K562 (cell line): ENCODE data around the gene PTPN12. TPM values are rescaled to one million over a fixed set of nuclear protein-coding genes. Genes with fewer than 3 reads are reported as not detected.

Experiments used
- ATAC-seq: fragments of 200-7000 bp; cut with Tn5 transposase; 3 replicates; pipeline ENCODE4 v1.9.1; 2020; ENCODE audit warnings: moderate library complexity
- BruUV-seq: library from RNA; stranded (reverse); fragments of 400-500 nt; replicated peaks from 2 replicates; lab custom pipeline; 2021; lab: Mats Ljungman, UMichigan
- CTCF ChIA-PET: fragments of 300-600 bp; formaldehyde crosslinking; extraction: SDS; loops from one replicate; lab custom pipeline; 2021; ENCODE audit warnings: low intra/inter-chr PET ratio; lab: Yijun Ruan, JAX
- POLR2A ChIA-PET: fragments of 300-600, 350-650 bp; sonication (Branson Sonifier 250); formaldehyde crosslinking; extraction: SDS; loops from one replicate; lab custom pipeline; 2021; ENCODE audit warnings: antibody characterized with exemption, inconsistent platforms; lab: Yijun Ruan, JAX
- DNase-seq, 4 experiments: peaks; one replicate each; pipeline versions ENCODE4 v3.0.0 to v3.0.0-alpha.2; 2011 to 2018; ENCODE audit warnings: low spot score in 3 of 4, mixed read lengths in 3 of 4; ENCODE audit errors: extremely low read depth in 1 of 4
- FAIRE-seq: peaks from 2 replicates; lab custom pipeline; 2011; peaks lifted over from hg19 to GRCh38; lab: Jason Lieb, UNC
- H2AFZ ChIP-seq: 2 replicates; pipeline ENCODE4 v1.6.0; 2011; ENCODE audit warnings: low read depth, low read length, control low read depth, inconsistent platforms
- H3K27ac ChIP-seq: fragments of 200-600 bp; 3 replicates; pipeline ENCODE4 v1.8.0; 2011; ENCODE audit warnings: low read depth, mild to moderate bottlenecking, control low read depth, inconsistent platforms, low read length, moderate library complexity, mixed read lengths; ENCODE audit errors: extremely low read depth
- H3K27me3 ChIP-seq, 2 experiments: fragments of 300-600 bp in 1 of 2; 2 replicates in 1 of 2; 3 replicates in 1 of 2; pipeline versions ENCODE4 v1.6.0 to v1.8.0; 2011; ENCODE audit warnings: inconsistent platforms in 2 of 2, low read length in 2 of 2, mild to moderate bottlenecking in 1 of 2, mixed read lengths in 1 of 2, moderate library complexity in 1 of 2; ENCODE audit not compliant: control insufficient read depth in 2 of 2, insufficient read depth in 2 of 2
- H3K36me3 ChIP-seq: fragments of 300-600 bp; 3 replicates; pipeline ENCODE4 v1.8.0; 2011; ENCODE audit warnings: mild to moderate bottlenecking, low read length, inconsistent platforms; ENCODE audit not compliant: control insufficient read depth, insufficient read depth
- H3K4me1 ChIP-seq, 2 experiments: fragments of 200-600 bp in 1 of 2; replicated peaks in 1 of 2; 2 replicates in 1 of 2; 3 replicates in 1 of 2; pipeline versions ENCODE4 v1.5.1 to v1.8.0; 2011; ENCODE audit warnings: inconsistent platforms in 2 of 2, low read length in 2 of 2, mild to moderate bottlenecking in 1 of 2, mixed read lengths in 1 of 2, moderate library complexity in 1 of 2; ENCODE audit not compliant: control insufficient read depth in 2 of 2, insufficient read depth in 2 of 2
- H3K4me2 ChIP-seq: 2 replicates; pipeline ENCODE4 v1.6.1; 2011; ENCODE audit warnings: low read length, control low read depth, inconsistent platforms, mixed read lengths; ENCODE audit not compliant: insufficient read depth
- H3K4me3 ChIP-seq: fragments of 200-600 bp; sonication (generic), shearing (Covaris generic); 2 replicates; pipeline ENCODE4 v1.5.1; 2016; ENCODE audit warnings: control low read depth, inconsistent platforms
- H3K79me2 ChIP-seq: fragments of 200-600 bp; 3 replicates; pipeline ENCODE4 v1.8.0; 2011; ENCODE audit warnings: low read length, inconsistent platforms; ENCODE audit not compliant: control insufficient read depth, insufficient read depth
- H3K9ac ChIP-seq, 2 experiments: 2 replicates each; pipeline versions ENCODE4 v1.6.0 to v1.6.1; 2011; ENCODE audit warnings: low read depth in 2 of 2, low read length in 2 of 2, control low read depth in 1 of 2, inconsistent platforms in 1 of 2, mild to moderate bottlenecking in 1 of 2, mixed read lengths in 1 of 2; ENCODE audit not compliant: insufficient read depth in 1 of 2
- H3K9me1 ChIP-seq: one replicate; pipeline ENCODE4 v1.6.0; 2011; ENCODE audit warnings: inconsistent platforms, mild to moderate bottlenecking, low read length, moderate library complexity; ENCODE audit not compliant: control insufficient read depth, insufficient read depth
- H3K9me3 ChIP-seq: replicated peaks from 2 replicates; pipeline ENCODE4 v1.5.1; 2011; ENCODE audit warnings: low read depth, low read length, inconsistent platforms; ENCODE audit not compliant: control insufficient read depth, insufficient read depth
- H4K20me1 ChIP-seq: replicated peaks from 2 replicates; pipeline ENCODE4 v1.6.1; 2011; ENCODE audit warnings: low read length, inconsistent platforms, mixed read lengths; ENCODE audit not compliant: control insufficient read depth, insufficient read depth
- ATF1 ChIP-seq, 2 experiments: fragments of 450-650 bp in 1 of 2; IDR thresholded peaks; 2 replicates each; pipeline ENCODE4 v1.6.1; 2016; ENCODE audit warnings: missing compliant biosample characterization in 1 of 2, missing genetic modification characterization in 1 of 2
- BCL6 ChIP-seq: fragments of 250-450 bp; sonication (Bioruptor Pico); IDR thresholded peaks from 2 replicates; pipeline ENCODE4 v1.4.0; 2020
- DIDO1 ChIP-seq: fragments of 450-650 bp; IDR thresholded peaks from 2 replicates; pipeline ENCODE4 v1.6.1; 2016; ENCODE audit warnings: low read depth, missing biosample characterization, missing genetic modification characterization
- ETV1 ChIP-seq: fragments of 450-650 bp; conservative IDR thresholded peaks from 2 replicates; pipeline ENCODE4 v1.6.1; 2016; ENCODE audit warnings: missing genetic modification characterization, control low read depth, low read depth, missing compliant biosample characterization
- FOS ChIP-seq: IDR thresholded peaks from 3 replicates; pipeline ENCODE4 v1.6.1; 2011; ENCODE audit not compliant: insufficient read length; ENCODE audit errors: extremely low read depth
- RBM15 ChIP-seq: fragments of 200-400 bp; formaldehyde crosslinking; IDR thresholded peaks from 2 replicates; pipeline ENCODE4 v1.6.1; 2018; ENCODE audit warnings: mild to moderate bottlenecking, low read length, moderate library complexity; ENCODE audit not compliant: insufficient read depth
- SIX5 ChIP-seq, 2 experiments: IDR thresholded peaks; 2 replicates each; pipeline ENCODE4 v1.6.1; 2011; ENCODE audit warnings: low read length in 2 of 2, borderline replicate concordance in 1 of 2, low read depth in 1 of 2, mild to moderate bottlenecking in 1 of 2, moderate library complexity in 1 of 2; ENCODE audit not compliant: insufficient read depth in 1 of 2
- SRSF7 ChIP-seq: fragments of 200-400 bp; formaldehyde crosslinking; optimal IDR thresholded peaks from 2 replicates; pipeline ENCODE3; 2017; ENCODE audit warnings: mild to moderate bottlenecking, low read depth, low read length
- TCF15 ChIP-seq: fragments of 250-450 bp; sonication (Bioruptor Pico); IDR thresholded peaks from 2 replicates; pipeline ENCODE4 v1.8.0; 2022; ENCODE audit warnings: moderate library complexity, mild to moderate bottlenecking, inconsistent platforms
- TFE3 ChIP-seq: fragments of 450-650 bp; formaldehyde crosslinking; IDR thresholded peaks from 2 replicates; pipeline ENCODE4 v1.4.0; 2020; ENCODE audit warnings: mild to moderate bottlenecking, mixed read lengths
- THRA ChIP-seq: fragments of 450-650 bp; IDR thresholded peaks from 2 replicates; pipeline ENCODE4 v1.6.1; 2017; ENCODE audit warnings: mild to moderate bottlenecking, moderate library complexity
- YBX1 ChIP-seq: fragments of 450-650 bp; IDR thresholded peaks from 2 replicates; pipeline ENCODE4 v1.7.1; 2016; ENCODE audit warnings: mild to moderate bottlenecking
- ZBTB33 ChIP-seq: sonication (generic); formaldehyde crosslinking; IDR thresholded peaks from 2 replicates; pipeline ENCODE4 v1.8.1; 2023; ENCODE audit warnings: mild to moderate bottlenecking, missing genetic modification reagents
- ZNF23 ChIP-seq: fragments of 250-450 bp; sonication (Bioruptor Pico); IDR thresholded peaks from 2 replicates; pipeline ENCODE4 v1.4.0; 2020; ENCODE audit warnings: mild to moderate bottlenecking
- WGBS: fragments of 100-300 bp; shearing (Covaris generic); methylation state at CpG from one replicate; pipeline ENCODE4 v1.1.6; 2016; ENCODE audit warnings: low coverage, mixed read lengths; ENCODE audit not compliant: insufficient coverage; ENCODE audit errors: missing lambda C conversion rate; 5-methylcytosine and 5-hydroxymethylcytosine counted together
- in situ Hi-C: fragments of 300-500 bp; cut with MboI; formaldehyde crosslinking; loops from 4 replicates; pipeline ENCODE4 v1.15.0; 2018; ENCODE audit warnings: inconsistent platforms, mixed read lengths
- intact Hi-C: fragments of 100-400 bp; cut with micrococcal nuclease; formaldehyde crosslinking; loops from 2 replicates; pipeline ENCODE4 v1.14.2; 2022
- polyA plus RNA-seq, 8 experiments: library from polyadenylated mRNA; depleted of rRNA in 4 of 8; stranded (reverse) in 5 of 8; unstranded in 3 of 8; fragments of >200 nt; fragmentation: Nextera tagmentation in 2 of 8; fragmentation: Illumina TruSeq in 1 of 8; extraction: Ambion mirVana in 2 of 8; extraction: Trizol in 1 of 8; gene quantifications; 2 replicates each; pipeline versions ENCODE4 v1.2.1 to v1.2.3, GENCODE V29; 2011 to 2014; ENCODE audit warnings: inconsistent platforms in 1 of 8, missing spikeins in 1 of 8
- total RNA-seq, 7 experiments: library from RNA; depleted of rRNA in 6 of 7; stranded (reverse); fragments of >200 nt in 6 of 7; fragmentation: Illumina TruSeq in 2 of 7; extraction: Trizol in 2 of 7; gene quantifications; 2 replicates each; pipeline versions ENCODE4 v1.2.1 to v1.2.3, GENCODE V29; 2011 to 2021; ENCODE audit warnings: low replicate concordance in 1 of 7

PTPN12 gene
- total and polyA plus RNA-seq, 9 of the 15 experiments (the other 6 are each of a cell fraction or from before 2014, with no cell fraction given) = 15.3 to 79.8 (median 26.6) TPM

GRCh38 chr7:77544518-77544917 is 7.4 kb downstream of the PTPN12 start (continued):
- TF ChIP-seq FOS (no peak), TFE3 (CRISPR knock-in tag) (no peak), SRSF7 (no peak), BCL6 (CRISPR knock-in tag) (no peak), SIX5 (IDR thresholded peaks at IDR 0.05; ENCODE audit: borderline replicate concordance in 1 of 2, insufficient read depth in 1 of 2, low read depth in 1 of 2, low read length in 2 of 2) (no peak), TCF15 (CRISPR knock-in tag) (no peak), DIDO1 (no peak), RBM15 (no peak)

GRCh38 chr7:77548206-77548605 is 11.1 kb downstream of the PTPN12 start:
- Histone ChIP-seq H3K9me1 (no peaks in the 10 kb centered on the region), H2AFZ (no peak overlapping the region), H3K9me3 (no peaks in the 10 kb centered on the region), H3K79me2 (peaks cover 96% of the 10 kb centered on the region), H3K36me3 (peaks cover 6% of the 10 kb centered on the region; the same call in 1 of the 3 replicates), H3K4me1 (peaks cover 4 to 5% of the 10 kb centered on the region in 2 experiments; a peak in 3 of 5 replicates), H3K4me2 (no peak overlapping the region), H3K27ac (no peak overlapping the region), H4K20me1 (peaks cover 3% of the 10 kb centered on the region; the same call in 1 of the 2 replicates), H3K9ac (no peak overlapping the region), H3K27me3 (no peaks in the 10 kb centered on the region), H3K4me3 (no peak overlapping the region)
- POLR2A ChIA-PET = interaction anchor here (0.6 to 1.5 kb wide), 3 partner anchors 9 to 34 kb away, joined by 3 to 4 read pairs (median 4); no protein-coding TSS in a partner anchor
- FAIRE-seq = peak; percentile 26
- BruUV-seq = no TSS peak
- TF ChIP-seq YBX1 (no peak), ZBTB33 (CRISPR knock-in tag) (no peak), ATF1 (CRISPR knock-in tag; IDR thresholded peaks at IDR 0.05) (no peak), ATF1 (tag; IDR thresholded peaks at IDR 0.05) (0 out of 2 replicates have a peak, but pooled peaks have one; percentile 23), ZNF23 (CRISPR knock-in tag) (no peak), THRA (no peak), ETV1 (no peak), SRSF7 (no peak)
- WGBS = 33% methylated on average over 3 of the region's 3 CpGs
- no peak for DNase-seq
- in situ Hi-C loops (no loop called here), intact Hi-C loops (no loop called here)
- CTCF ChIA-PET = no interaction called here
- no peak for ATAC-seq
